Measurements from ENCODE around the gene CD248.
"Not testable (repeated sequence)": the region's sequence is repeated elsewhere in the genome, so short reads cannot be mapped to it uniquely, and the experiment has no call there.

The CD248 gene

DNA sequence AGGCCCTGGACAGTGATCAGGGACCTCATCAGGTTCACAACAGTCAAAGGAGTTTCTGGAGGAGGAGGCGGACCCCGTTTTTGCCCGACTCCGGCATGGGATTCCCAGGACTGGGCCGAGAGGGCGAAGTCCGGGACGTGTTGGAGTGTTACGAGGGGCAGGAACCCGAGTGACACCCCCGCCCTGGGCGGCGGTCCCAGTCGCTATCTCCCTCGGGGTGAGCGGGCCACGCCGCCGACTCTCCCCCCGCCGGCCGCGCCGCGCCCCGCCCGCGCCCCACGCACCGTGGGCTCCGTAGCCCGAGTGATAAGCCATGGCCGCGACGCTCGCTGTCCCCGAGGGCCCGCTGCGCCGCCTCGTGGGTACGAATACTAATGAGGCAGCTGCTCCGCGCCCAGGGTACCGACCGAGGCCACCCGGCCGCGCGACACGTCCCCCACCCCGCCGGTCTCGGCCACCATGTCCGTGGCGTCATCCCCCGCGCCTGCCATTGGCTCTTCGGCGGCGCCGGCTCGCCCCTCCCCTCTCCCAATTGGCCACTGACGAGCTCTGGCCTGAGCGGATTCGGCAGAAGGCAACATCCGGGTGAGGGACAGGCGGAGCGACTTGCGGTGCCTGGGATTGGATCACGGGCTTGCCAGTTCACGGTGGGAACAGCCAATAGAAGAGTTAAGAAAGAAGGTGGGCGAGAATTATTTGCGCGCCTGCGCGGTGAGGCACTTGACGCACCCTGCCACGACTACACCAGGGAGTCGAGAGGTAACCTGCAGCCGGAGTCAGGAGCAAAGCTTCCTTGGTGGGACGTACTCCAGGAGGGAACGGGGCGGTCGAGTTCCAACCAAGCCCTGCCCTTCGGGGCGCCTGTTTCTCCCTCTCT is 27.9 kb downstream of the CD248 start, which contains the start of gene YIF1A:
Gene YIF1A (minus strand): TSS at position 473 of the 877 bp plus-strand sequence. CDS start 158 bp downstream, at position 315.
- DNase-seq: peak; percentile 97

GRCh38 chr11:66287889-66288670 is 28.8 kb downstream of the CD248 start:
- DNase-seq: peak; percentile 62

GRCh38 chr11:66287211-66287888 is 29.5 kb downstream of the CD248 start:
- DNase-seq: no peak

DNA sequence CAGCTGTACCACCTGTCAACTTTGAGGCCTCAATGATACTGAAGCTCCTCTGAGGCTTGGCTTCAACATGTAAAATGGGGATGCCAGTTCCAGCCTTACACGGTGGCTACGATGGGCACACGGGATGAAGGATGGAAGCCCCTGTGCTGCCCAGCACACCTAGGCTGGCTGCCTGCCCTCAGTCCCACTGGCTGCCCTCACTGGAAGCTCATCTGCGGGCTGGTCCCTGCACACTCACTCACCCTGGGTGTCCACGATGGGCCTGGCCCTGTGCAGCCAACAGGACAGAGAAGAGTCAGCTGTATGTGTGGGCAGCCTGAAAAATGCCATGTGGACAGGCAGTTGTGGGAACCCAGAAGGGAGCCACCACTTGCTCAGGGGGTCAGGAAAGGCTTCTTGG is 30.1 kb downstream of the CD248 start:
- DNase-seq: no peak

DNA sequence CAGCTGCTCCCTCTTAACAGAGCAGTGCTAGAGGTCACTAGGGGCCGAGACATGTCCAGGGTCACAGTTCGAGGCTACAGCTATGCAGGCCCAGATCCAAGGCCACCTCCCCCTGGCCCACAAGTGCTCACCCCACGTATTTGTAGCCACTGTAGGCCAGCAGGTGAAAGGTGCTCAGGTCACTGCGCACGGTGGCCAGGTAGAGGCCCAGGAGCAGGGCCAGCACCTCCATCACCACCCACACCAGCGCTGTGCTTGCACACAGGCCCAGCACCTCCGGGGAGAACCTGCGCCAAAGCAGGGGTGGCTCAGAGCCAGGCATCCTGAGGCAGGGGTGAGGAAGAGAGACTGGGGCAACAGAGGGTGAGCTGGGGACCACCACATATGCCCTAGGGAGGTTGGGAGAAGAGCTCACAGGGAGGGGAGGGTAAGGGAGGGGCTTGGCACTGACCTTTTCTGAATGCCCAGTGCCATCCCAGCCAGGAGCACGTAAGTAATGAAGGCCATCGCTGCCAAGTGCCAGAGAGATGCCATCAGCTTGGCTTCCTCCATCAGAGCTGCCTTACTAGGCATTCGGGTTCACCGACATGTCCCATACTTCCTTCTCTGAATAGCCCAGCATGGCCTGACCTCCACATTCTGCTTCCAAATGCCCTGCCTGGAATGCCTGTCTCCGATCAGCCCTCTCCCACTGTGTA is 31.4 kb downstream of the CD248 start:
- no peak for DNase-seq

DNA sequence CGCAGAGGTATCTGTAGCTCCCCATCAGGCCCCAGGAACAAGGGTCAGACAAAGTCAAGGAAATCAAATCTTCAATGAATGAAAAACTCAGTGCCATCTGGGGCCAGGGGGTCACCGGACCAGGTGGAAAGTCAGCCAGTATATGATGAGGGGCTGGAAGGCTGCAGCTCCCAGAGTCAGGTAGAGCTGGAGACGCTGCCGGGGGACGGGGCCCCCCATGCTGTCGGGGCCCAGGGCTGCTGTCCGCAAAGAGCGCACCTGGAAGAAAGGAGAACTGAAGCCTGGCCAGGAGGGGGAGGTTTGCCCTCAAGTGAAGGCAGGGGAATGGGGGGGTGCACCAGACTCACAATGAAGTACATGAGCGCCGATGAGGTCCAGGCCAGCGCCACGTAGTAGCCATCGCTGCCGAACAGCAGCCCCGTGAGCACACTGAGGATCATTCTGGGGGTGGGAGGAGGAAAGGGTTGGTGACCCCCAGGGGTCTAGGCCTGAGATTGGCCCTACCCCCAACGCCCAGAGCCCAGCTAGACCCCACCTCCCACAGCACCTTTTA is 32.2 kb downstream of the CD248 start:
- DNase-seq: no peak

- no peak for DNase-seq
Observed at GRCh38 chr11:66283461-66284105, 33.3 kb downstream of the CD248 start.

- DNase-seq: peak; percentile 95
Observed at GRCh38 chr11:66282468-66283455, 34.1 kb downstream of the CD248 start.

DNA sequence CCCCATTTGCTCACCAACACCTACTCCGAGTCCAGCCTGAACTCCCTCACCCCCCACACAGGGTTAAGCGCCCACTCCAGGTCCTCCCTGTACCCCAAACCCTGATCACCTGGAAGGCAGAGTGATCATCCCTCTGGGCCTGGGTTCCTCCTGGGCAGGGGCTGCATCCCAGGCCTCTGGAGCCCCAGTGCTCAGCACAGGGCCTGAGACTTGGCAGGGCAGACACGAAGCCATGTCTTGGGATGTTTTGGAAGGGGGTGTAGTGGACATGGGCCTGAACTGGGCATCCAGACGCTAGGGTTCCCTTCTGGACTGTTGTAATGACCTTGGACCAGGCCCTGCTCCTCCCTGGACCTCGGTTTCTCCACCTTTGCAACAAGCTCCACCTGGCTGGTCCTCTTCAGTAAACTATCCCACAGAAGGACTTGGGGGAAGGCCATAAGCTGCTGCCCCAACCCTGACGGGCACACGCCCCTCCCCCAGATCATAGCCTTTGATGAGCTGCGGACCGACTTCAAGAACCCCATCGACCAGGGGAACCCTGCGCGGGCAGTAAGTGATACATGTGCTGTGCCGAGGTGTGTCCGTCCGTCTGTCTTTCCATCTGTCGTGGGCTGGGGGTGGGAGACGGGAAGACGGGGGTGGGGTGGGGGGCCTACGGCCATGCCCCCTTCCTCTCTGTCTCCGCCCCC is 34.9 kb downstream of the CD248 start:
- peak; percentile 57 for DNase-seq

- DNase-seq: no peak
Observed at GRCh38 chr11:66281001-66281400, 35.8 kb downstream of the CD248 start.

DNA sequence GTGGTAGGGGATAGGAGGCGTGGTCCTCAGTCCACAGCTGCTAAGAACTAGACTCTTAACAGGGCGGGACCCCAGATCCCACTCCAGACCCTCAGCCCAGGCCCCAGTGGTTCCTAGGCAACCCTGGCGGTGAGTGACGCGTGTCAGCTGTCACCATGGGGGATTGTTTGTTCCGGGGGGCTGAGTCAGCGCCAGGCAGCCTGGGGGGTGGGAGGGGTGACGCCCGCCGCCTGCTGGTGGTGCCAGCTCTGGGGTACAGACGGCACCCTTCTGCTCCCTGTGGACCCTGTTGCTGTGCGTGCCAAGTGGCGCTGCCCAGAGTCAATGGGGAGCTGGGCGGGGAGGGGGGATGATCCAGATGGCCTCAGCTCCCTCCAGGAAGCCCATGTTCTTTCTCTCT is 36.4 kb downstream of the CD248 start:
- peak; percentile 82 for DNase-seq

- DNase-seq: no peak
Observed at GRCh38 chr11:66279092-66279734, 37.6 kb downstream of the CD248 start.

- peak; percentile 39 for DNase-seq
Observed at GRCh38 chr11:66278363-66279091, 38.3 kb downstream of the CD248 start.

DNA sequence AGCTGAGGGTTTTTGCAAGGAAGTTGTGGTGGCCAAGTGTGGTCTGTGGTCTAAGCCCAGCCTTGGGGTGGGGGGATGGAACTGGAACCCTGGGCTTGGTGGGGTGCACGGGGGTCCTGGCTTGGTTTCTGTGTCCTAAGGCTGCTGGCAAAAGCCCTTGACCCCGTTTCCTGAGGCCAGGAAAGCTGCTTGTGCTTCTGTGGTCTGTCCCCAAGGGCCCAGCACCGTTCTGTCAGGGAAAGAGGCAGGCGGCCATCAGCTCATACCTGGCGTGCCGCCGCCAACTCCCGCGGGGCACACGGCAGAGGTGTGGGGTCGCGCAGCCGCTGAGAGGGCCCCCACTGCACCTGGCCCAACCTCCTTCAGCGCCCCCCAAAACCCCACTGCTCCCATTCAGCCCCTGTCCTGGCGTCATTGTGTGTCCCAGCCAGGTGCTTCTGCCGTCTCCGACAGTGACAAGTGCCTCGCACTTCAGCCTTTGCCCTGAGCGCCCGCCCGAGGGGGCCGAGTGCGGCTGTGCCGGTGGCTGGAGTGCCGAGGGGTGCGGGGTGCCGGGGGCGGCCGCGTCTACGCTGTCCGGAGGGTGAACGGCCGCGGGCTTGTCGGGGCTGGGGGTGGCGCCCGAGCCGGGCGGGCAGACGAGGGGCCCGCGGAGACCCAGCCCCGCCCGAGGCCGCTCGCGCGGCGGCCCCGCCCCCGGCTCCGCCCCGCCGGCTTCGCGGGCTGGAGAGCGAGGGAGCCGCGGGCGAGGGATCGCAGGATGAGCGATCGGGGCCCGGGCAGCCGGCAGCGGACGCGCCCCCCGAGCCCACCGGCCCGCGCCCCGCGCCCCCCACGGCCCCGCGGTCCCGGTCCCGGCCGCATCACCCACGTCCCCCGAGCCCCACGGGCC is 39.1 kb downstream of the CD248 start, which contains the start of gene CNIH2:
Gene CNIH2 (plus strand): TSS at position 705 of the 892 bp plus-strand sequence. CDS start 282 bp downstream, outside the sequence.
- peak; percentile 60 for DNase-seq

DNA sequence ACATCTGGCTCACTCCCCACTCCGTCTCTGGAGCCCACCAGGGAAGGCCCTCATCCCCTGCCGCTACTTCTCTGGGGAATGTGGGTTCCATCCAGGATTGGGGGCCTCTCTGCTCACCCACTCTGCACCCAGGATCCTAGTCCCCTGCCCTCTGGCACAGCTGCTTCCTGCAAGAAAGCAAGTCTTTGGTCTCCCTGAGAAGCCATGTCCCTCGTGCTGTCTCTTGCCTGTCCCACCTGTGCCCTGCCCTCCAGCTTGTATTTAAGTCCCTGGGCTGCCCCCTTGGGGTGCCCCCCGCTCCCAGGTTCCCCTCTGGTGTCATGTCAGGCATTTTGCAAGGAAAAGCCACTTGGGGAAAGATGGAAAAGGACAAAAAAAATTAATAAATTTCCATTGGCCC is 39.8 kb downstream of the CD248 start:
- not testable (repeated sequence) for DNase-seq

- DNase-seq: not testable (repeated sequence)
Observed at GRCh38 chr11:66276619-66277018, 40.2 kb downstream of the CD248 start.

- no peak for DNase-seq
Observed at GRCh38 chr11:66275984-66276612, 40.7 kb downstream of the CD248 start.
